ENCODE results near the gene SLC25A52.
A peak's percentile ranks its signal among the peaks of the same experiment; 100 is the strongest.
"Not testable (repeated sequence)": the region's sequence is repeated elsewhere in the genome, so short reads cannot be mapped to it uniquely, and the experiment has no call there.

The SLC25A52 gene

DNA sequence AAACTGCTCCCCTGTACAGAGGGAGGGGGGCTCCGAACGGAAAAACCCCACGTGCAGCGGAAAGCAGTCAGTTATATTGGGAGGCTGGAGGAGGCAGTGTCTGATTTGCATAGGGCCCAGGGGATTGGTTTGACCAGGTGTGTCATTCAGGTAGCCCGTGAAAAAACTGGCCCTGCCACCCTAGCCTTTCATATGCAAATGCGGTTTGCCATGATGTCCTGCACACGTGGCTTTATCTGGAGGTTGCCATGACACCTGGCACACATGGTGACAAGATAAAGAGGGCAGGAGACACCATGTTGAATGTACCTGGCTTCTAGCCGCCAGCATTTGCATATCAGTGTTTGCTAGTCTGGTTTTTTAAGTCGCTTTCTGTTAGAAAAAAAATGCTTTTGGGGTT, 20.5 kb downstream of the SLC25A52 start:
- TF ChIP-seq, protein P1, sequence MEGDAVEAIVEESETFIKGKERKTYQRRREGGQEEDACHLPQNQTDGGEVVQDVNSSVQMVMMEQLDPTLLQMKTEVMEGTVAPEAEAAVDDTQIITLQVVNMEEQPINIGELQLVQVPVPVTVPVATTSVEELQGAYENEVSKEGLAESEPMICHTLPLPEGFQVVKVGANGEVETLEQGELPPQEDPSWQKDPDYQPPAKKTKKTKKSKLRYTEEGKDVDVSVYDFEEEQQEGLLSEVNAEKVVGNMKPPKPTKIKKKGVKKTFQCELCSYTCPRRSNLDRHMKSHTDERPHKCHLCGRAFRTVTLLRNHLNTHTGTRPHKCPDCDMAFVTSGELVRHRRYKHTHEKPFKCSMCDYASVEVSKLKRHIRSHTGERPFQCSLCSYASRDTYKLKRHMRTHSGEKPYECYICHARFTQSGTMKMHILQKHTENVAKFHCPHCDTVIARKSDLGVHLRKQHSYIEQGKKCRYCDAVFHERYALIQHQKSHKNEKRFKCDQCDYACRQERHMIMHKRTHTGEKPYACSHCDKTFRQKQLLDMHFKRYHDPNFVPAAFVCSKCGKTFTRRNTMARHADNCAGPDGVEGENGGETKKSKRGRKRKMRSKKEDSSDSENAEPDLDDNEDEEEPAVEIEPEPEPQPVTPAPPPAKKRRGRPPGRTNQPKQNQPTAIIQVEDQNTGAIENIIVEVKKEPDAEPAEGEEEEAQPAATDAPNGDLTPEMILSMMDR (IDR thresholded peaks at IDR 0.05; ENCODE audit: extremely low read depth, missing control alignments): no peak
- DNase-seq (ENCODE audit: low spot score): no peak

DNA sequence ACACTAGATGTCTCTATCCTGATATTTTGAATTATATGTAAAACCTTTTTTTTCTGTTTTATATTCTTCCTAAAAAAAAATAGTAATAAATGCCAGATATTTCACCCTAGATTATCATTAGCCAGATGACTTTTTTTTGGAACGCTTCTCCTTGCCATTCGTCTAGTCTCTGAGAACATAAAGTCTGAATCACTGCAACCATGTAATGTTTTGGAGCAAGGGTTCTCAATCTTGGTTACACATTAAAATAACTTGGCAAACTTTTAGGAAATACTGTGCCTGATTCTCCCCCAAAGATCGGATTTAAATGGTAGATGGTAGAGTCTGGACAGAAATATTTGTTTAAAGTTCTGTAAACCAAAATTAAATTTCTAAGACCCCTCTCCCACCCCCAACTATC, 21.0 kb downstream of the SLC25A52 start:
- no peak for DNase-seq (ENCODE audit: low spot score)
- TF ChIP-seq, protein P1 (IDR thresholded peaks at IDR 0.05; ENCODE audit: extremely low read depth, missing control alignments): no peak

DNA sequence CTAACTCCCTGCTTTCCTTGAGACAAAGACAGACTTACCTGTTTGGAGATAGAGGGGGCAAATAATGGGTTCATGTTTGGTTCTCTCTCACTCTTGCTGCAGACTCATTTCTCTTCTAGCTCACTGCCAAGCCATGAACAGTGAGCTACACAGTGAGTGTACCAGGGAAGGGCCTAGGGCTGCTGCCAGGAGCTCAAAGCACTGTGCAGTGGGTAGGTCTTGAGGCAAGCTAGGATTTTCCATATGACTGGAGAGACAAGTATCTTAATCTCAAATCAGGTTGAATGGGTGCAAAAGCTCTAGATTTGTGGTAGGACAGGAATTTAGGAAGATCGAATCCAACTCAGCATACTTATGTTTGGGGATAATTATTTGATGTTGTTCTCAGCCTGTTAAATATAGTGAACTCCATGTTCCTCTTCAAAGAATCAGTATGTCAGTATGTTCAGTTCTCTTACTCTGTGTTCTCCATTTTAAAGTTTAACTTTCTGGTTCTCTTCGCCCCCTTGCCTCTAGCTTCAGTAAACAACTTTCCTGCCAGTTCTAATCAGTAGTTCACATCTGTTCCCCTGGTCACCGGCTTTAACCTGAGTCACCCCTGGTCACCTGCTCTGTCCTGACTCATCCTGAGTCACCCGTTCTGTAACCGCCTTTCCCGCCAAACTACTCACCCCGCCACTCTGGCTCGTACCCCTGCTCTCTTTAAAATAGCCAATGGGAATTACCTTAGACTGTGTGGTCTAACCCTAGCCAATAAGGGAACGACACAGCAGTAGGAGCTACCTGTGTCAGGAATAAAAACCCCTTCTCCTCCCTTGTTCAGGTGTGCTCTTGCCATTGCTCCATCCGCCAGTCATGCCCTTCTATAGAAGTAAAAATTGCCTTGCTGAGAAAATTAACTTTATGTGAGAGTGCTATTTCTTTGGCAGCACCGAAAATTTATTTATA, 21.9 kb downstream of the SLC25A52 start:
- TF ChIP-seq, protein P1 (IDR thresholded peaks at IDR 0.05; ENCODE audit: extremely low read depth, missing control alignments): no peak
- no peak for DNase-seq (ENCODE audit: low spot score)

DNA sequence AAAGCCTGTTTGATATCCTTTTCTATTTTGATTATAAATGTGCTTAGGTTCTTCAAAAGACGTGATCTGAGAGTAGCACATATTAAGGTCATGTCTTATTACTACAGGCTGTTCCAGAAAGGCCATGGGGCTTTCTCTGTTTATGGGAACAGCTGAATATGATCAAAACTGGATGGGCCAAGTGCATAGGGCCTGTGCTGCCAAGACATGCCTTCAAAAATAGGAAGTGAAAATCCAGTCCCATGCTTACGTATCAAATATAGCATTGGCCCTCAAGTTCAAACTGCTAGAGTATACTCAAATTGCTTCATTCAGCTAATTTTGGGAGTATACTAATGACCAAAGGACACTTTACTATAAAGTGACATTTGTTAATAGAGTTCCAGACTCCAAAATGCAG, 24.1 kb downstream of the SLC25A52 start:
- DNase-seq (ENCODE audit: low spot score): peak; percentile 25

DNA sequence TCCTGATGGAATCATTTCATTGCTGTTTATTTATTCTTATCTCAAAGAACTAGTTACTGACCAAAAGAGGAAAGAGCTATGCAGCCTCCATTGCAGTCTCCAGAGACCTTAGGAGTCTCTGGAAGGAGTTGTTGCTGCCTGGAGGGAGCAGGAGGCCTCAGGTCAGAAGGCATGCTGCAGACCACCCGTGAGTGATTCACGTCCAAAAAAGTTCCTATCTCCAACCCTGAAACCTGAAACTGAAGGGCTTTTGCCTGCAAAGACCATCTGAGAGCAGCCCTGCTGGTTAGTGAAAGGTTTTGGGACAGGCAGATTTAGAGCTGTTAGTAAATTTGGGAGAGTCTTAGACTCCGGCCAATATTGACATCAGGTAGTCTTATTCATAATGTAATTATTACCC, 29.1 kb downstream of the SLC25A52 start:
- TF ChIP-seq, protein P1 (IDR thresholded peaks at IDR 0.05; ENCODE audit: extremely low read depth, missing control alignments): no peak
- no peak for DNase-seq (ENCODE audit: low spot score)

More for the DNA sequence above, 24.1 kb downstream of the SLC25A52 start:
- TF ChIP-seq, protein P1 (IDR thresholded peaks at IDR 0.05; ENCODE audit: extremely low read depth, missing control alignments): no peak

DNA sequence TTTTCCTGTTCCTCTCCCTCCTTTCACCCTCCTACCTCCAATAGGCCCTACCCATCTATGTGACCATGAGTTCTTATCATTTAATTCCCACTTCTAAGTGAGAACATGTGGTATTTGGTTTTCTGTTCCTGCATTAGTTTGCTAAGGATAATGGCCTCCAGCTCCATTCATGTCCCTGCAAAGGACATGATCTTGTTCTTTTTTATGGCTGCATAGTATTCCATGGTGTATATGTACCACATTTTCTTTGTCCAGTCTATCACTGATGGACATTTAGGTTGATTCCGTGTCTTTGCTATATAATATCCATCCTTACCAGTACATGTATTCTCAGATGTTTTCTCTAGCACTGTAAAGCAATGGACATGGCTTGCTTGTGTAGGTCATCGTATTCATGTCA, 31.5 kb downstream of the SLC25A52 start:
- not testable (repeated sequence) for DNase-seq (ENCODE audit: low spot score)

DNA sequence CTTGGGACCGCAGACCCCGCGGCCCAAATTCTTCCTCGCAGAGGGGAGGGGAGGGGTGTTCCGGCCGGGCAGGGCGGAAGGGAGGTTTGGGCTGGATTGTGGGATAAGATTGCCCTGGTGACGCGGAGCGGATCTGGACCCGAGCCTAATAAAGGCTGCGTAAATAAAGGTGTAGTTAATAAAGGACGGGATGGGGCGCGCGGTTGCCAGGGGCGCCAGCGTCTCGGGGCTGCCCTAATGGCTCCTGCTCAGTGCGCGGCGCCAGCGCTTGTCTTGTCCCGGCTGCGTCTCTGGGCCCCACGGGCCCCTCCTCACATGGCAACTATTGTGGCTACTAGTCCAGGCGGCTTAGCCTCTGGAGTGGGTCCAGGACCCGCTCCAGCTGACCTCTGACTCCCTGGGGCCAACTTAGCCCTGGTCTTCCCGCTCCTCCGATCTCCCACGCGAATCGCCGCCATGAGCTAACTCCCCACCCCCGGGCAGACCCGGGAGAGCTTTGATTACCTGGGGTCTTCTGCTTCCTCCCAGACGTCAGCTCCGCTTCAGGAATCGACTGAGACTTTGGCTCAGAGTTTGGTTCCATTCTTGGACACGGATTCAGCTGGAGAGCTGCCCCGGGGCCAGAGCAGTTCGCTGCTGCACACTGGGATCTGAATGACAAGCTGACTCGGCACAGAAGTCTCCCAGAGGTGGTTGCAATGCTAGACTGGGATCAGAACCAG, 36.5 kb downstream of the SLC25A52 start:
- TF ChIP-seq, protein P1 (IDR thresholded peaks at IDR 0.05; ENCODE audit: extremely low read depth, missing control alignments): no peak
- DNase-seq (ENCODE audit: low spot score): no peak
